Body of pancreas (tissue), 4 donors: ENCODE data around the gene TACC2. TPM values are rescaled to one million over a fixed set of nuclear protein-coding genes. Genes with fewer than 3 reads are reported as not detected.

Experiments
- ATAC-seq: fragments of 150-250 bp; one replicate; pipeline ENCODE4 v1.9.1; 2016
- DNase-seq, 4 donors: peaks; one replicate each; pipeline ENCODE4 v3.0.0-alpha.2; 2019
- H3K27ac ChIP-seq, 4 donors: fragments of 200-600 bp; sonication (generic); 1 replicate in 3 of 4; 2 replicates in 1 of 4; pipeline versions ENCODE4 v1.5.1 to v1.6.1; 2016 to 2019; ENCODE audit warnings: mild to moderate bottlenecking in 1 of 4, mixed read lengths in 1 of 4, moderate library complexity in 1 of 4
- H3K27me3 ChIP-seq, 2 donors: fragments of 200-600 bp; sonication (generic); one replicate each; pipeline ENCODE4 v1.6.0; 2016; ENCODE audit warnings: mild to moderate bottlenecking in 1 of 2
- H3K36me3 ChIP-seq, 2 donors: fragments of 200-600 bp; sonication (generic); replicated peaks in 1 of 2; 2 replicates each; pipeline ENCODE4 v1.5.1; 2016; ENCODE audit warnings: low read depth in 2 of 2; ENCODE audit not compliant: insufficient read depth in 1 of 2
- H3K4me1 ChIP-seq: fragments of 200-600 bp; sonication (generic); one replicate; pipeline ENCODE4 v1.6.0; 2016
- H3K4me3 ChIP-seq, 2 donors: fragments of 200-600 bp; sonication (generic); 1 replicate in 1 of 2; 2 replicates in 1 of 2; pipeline ENCODE4 v1.5.1; 2016 to 2019
- H3K9me3 ChIP-seq, 3 donors: fragments of 200-600 bp; sonication (generic); 1 replicate in 2 of 3; 2 replicates in 1 of 3; pipeline ENCODE4 v1.5.1; 2016
- POLR2A ChIP-seq, 3 donors: fragments of 450-650 bp; IDR thresholded peaks; one replicate each; pipeline ENCODE4 v1.6.1; 2016; ENCODE audit warnings: antibody characterized with exemption in 3 of 3, mild to moderate bottlenecking in 2 of 3
- WGBS, 2 donors: methylation state at CpG; one replicate each; pipeline ENCODE4 v1.1.5; 2017; 5-methylcytosine and 5-hydroxymethylcytosine counted together
- intact Hi-C: fragments of 100-400 bp; cut with DNase I; formaldehyde crosslinking; loops from one replicate; pipeline ENCODE4 v1.15.1; 2023
- total RNA-seq, 2 donors: library from RNA; depleted of rRNA; stranded (reverse); fragments of >200 nt; gene quantifications; one replicate each; pipeline ENCODE4 v1.1.0, GENCODE V29; 2016
- TF ChIP-seq, protein P1 (sequence below), 7 experiments: fragments of 450-650 bp in 4 of 7; fragments of 200-600 bp in 3 of 7; sonication (generic) in 3 of 7; IDR thresholded peaks; one replicate each; pipeline ENCODE4 v1.5.1; 2016 to 2019; ENCODE audit warnings: antibody characterized with exemption in 7 of 7

Gene TACC2
- total RNA-seq, 2 donors from 2014 or later = 29.0 to 38.7 TPM

DNA sequence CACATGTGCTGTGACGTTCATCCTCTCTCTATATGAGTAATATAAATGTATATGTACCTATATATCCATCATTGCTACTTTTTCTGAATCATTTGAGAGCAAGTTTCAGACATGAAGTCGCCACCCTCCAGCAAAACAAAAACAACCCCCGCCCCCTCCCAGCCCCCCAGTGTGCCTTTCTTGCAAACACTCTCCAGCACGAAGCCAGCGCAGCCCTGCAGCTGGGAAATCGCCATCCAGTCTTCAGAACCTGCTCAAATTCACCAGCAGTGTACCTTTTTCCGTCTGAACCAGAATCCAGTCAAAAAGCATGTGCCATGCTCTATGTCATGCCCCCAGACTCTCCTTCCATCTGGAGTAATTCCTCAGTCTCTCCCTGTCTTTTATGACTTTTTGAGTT, 135.8 kb downstream of the TACC2 start:
- Histone ChIP-seq H3K27ac (no peak overlapping the region), H3K36me3 (no peaks in the 10 kb centered on the region), H3K4me3 (no peak overlapping the region), H3K4me1 (peaks cover 7% of the 10 kb centered on the region), H3K27me3 (no peaks in the 10 kb centered on the region), H3K9me3 (no peaks in the 10 kb centered on the region)
- WGBS, 2 donors = 80 to 83% methylated on average over 7 of the region's 7 CpGs
- TF ChIP-seq, protein P1, sequence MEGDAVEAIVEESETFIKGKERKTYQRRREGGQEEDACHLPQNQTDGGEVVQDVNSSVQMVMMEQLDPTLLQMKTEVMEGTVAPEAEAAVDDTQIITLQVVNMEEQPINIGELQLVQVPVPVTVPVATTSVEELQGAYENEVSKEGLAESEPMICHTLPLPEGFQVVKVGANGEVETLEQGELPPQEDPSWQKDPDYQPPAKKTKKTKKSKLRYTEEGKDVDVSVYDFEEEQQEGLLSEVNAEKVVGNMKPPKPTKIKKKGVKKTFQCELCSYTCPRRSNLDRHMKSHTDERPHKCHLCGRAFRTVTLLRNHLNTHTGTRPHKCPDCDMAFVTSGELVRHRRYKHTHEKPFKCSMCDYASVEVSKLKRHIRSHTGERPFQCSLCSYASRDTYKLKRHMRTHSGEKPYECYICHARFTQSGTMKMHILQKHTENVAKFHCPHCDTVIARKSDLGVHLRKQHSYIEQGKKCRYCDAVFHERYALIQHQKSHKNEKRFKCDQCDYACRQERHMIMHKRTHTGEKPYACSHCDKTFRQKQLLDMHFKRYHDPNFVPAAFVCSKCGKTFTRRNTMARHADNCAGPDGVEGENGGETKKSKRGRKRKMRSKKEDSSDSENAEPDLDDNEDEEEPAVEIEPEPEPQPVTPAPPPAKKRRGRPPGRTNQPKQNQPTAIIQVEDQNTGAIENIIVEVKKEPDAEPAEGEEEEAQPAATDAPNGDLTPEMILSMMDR (IDR thresholded peaks at IDR 0.05) = no peak
- no peak for TF ChIP-seq POLR2A (IDR thresholded peaks at IDR 0.05)
- intact Hi-C loops = no loop called here
- no peak for ATAC-seq
- no peak for DNase-seq

DNA sequence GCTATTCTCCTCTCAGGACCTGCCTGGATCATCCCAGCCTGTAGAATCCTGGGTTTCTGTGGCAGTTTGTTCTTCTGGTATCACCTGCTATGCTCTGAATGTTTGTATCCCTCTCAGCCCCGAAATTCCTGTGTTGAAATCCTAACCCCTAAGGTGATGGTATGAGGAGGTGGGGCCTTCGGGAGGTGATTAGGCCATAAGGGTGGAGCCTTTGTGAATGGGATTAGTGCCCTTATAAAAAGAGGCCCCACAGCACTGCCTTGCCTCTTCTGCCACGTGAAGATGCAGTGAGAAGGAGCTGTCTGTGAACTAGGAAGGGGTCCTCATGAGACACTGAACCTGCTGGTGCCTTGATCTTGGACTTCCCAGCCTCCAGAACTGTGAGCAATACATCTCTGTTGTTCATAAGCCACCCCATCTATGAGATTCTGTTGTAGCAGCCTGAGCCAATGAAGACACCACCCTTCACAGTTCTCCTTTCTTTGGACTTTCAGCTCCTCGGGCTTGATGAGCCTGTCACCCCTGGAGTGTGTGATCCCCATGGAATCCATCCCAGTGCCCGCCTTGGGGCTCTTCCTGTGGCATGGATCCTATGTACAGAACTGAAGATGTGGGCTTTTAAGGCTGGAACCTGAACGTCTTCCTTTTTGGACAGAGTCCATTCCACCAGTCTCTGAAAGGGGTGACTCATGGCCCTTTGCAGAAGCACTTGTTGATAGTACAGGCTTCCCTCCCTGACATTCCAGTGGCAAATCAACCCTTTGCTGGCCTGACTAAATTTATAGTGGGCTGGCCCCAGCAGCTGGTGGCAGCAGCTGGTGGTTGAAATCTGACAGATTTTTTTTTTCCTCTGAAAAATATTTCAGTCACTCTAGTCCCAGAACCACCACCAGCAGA, 138.0 kb downstream of the TACC2 start:
- DNase-seq (no peak), ATAC-seq (peak; percentile 56)
- H3K27ac ChIP-seq = no peak overlapping the region

DNA sequence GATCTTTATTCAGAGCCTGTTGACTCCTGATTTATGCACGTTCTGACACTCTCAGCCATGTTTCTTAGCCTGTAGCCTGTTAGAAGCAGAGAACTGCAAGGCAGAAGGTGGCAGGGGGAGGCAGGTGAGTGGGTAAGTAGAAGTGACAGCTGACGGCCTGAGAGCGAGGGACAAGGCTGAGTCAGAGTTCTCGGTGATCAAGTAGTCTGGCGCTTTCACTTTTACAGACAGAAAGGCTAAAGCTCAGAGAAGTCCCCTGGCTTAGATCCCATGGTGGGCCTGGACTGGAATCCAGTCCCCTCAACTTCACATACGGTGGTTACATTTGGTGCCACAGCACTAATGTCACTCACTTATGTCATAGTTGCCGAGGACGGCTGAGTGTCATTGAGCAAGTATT, 139.0 kb downstream of the TACC2 start:
- Histone ChIP-seq H3K27me3 (no peaks in the 10 kb centered on the region), H3K27ac (no peak overlapping the region), H3K36me3 (no peaks in the 10 kb centered on the region), H3K4me3 (no peak overlapping the region), H3K9me3 (no peaks in the 10 kb centered on the region), H3K4me1 (peaks cover 7% of the 10 kb centered on the region)
- ATAC-seq = no peak
- 81 to 91% methylated on average over 8 of the region's 8 CpGs for WGBS, 2 donors
- intact Hi-C loops = no loop called here
- DNase-seq = no peak
- no peak for TF ChIP-seq POLR2A (IDR thresholded peaks at IDR 0.05)
- TF ChIP-seq, protein P1 (IDR thresholded peaks at IDR 0.05) = no peak

More for the DNA sequence above, 138.0 kb downstream of the TACC2 start:
- H3K36me3 ChIP-seq = no peaks in the 10 kb centered on the region
- no peak overlapping the region for H3K4me3 ChIP-seq
- no peaks in the 10 kb centered on the region for H3K27me3 ChIP-seq
- H3K9me3 ChIP-seq = no peaks in the 10 kb centered on the region
- peaks cover 7% of the 10 kb centered on the region for H3K4me1 ChIP-seq
- 67 to 75% methylated on average over 5 to 6 of the region's 6 CpGs for WGBS, 2 donors
- TF ChIP-seq, protein P1 (IDR thresholded peaks at IDR 0.05) = no peak
- TF ChIP-seq POLR2A (IDR thresholded peaks at IDR 0.05) = no peak
- intact Hi-C loops = no loop called here

GRCh38 chr10:122128357-122128756, 139.4 kb downstream of the TACC2 start:
- DNase-seq = no peak
- Histone ChIP-seq H3K4me1 (peaks cover 7% of the 10 kb centered on the region), H3K4me3 (no peak overlapping the region), H3K27me3 (no peaks in the 10 kb centered on the region), H3K27ac (no peak overlapping the region), H3K9me3 (no peaks in the 10 kb centered on the region), H3K36me3 (no peaks in the 10 kb centered on the region)
- 87 to 90% methylated on average over 5 of the region's 5 CpGs for WGBS, 2 donors
- ATAC-seq = no peak
- intact Hi-C loops = no loop called here
- TF ChIP-seq, protein P1 (IDR thresholded peaks at IDR 0.05) = no peak
- no peak for TF ChIP-seq POLR2A (IDR thresholded peaks at IDR 0.05)
